ENCODE results near the gene KIRREL3. TPM values are rescaled to one million over a fixed set of nuclear protein-coding genes. Genes with fewer than 3 reads are reported as not detected.

KIRREL3 gene
- total and polyA plus RNA-seq, 7 experiments from 2014 or later, result not detected

DNA sequence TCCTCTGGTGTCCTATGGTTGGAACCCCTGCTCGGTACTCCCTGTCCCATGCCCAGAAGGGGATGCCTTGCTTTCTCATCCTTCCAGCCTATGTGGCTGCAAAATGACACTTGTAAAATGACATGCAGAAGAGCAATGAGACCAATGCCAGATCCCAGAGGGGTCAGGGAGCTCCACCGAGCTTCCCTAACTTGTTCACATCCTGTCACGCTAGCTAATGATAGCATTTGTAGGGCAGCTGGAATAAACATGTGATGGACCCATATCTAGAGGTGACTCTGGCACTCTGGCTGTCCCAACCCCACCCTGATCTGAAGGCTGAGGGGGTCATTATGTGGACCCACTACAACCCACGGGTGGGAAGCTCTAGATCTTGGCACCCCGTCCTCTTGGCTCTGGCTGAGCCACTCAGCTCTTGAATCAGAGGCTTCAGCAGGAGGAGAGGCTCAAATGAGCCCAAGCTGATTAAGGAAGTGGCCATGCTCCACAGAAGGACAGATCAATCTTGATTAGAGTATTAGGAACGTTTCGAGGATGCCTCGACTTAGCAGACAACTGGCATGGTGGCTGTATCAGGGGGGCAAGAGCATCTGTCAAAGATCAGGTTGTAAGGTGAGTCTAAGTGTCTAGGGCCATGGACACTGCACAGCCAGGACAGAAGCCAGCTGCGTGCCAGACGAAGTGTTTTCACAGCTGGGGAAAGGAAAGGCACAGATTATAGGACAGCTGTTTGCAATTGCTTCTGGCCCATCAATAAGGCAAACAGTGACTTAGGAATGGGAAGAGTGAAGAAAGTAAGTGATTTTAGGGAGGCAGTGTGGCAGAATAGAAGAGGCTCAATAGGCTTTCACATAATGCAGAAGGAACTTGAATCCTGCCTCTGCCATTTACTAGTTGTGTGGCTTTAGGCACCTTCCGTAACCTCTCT, 182.8 kb downstream of the KIRREL3 start:
- no peak overlapping the region for H3K27ac Mint-ChIP-seq

GRCh38 chr11:126817096-126817495, 183.5 kb downstream of the KIRREL3 start:
- H3K4me1 ChIP-seq (ENCODE audit: control insufficient read depth in 2 of 2, insufficient read depth in 2 of 2, low read length in 2 of 2), result no peaks in the 10 kb centered on the region
- Mint-ChIP-seq H3K36me3 (no peaks in the 10 kb centered on the region), H3K27ac (no peak overlapping the region), H3K4me1 (peaks cover 0 to 5% (median 0%) of the 10 kb centered on the region in 7 donors), H3K27me3 (peaks cover 0 to 33% (median 5%) of the 10 kb centered on the region in 5 donors), H3K4me3 (no peak overlapping the region), H3K9me3 (peaks cover 0 to 5% (median 0%) of the 10 kb centered on the region in 11 donors)
- no peak overlapping the region for H3K4me3 ChIP-seq (ENCODE audit: low read length)
- POLR2A ChIA-PET, result no interaction called here
- H3K9me3 ChIP-seq (ENCODE audit: control insufficient read depth in 2 of 3, low read length in 3 of 3), result no peaks in the 10 kb centered on the region
- CTCF ChIA-PET, result no interaction called here
- no peak overlapping the region for H3K27ac ChIP-seq (ENCODE audit: low read depth, low read length)
- no peaks in the 10 kb centered on the region for H3K36me3 ChIP-seq (ENCODE audit: control insufficient read depth in 2 of 3, insufficient read depth in 3 of 3, low read length in 3 of 3)
- intact Hi-C loops (cut with micrococcal nuclease), result no loop called here
- no peak for ATAC-seq
- H3K27me3 ChIP-seq (ENCODE audit: control insufficient read depth in 2 of 2, insufficient read depth in 2 of 2, low read length in 2 of 2), result no peaks in the 10 kb centered on the region
- no peak for DNase-seq

More for the DNA sequence above, 182.8 kb downstream of the KIRREL3 start:
- H3K4me3 Mint-ChIP-seq, result no peak overlapping the region
- no peaks in the 10 kb centered on the region for H3K4me1 ChIP-seq (ENCODE audit: control insufficient read depth in 2 of 2, insufficient read depth in 2 of 2, low read length in 2 of 2)
- ChIA-PET CTCF (no interaction called here), POLR2A (no interaction called here)
- H3K27me3 ChIP-seq (ENCODE audit: control insufficient read depth in 2 of 2, insufficient read depth in 2 of 2, low read length in 2 of 2), result no peaks in the 10 kb centered on the region
- peaks cover 0 to 5% (median 0%) of the 10 kb centered on the region in 11 donors for H3K9me3 Mint-ChIP-seq
- no peak for ATAC-seq
- no peaks in the 10 kb centered on the region for H3K9me3 ChIP-seq (ENCODE audit: control insufficient read depth in 2 of 3, low read length in 3 of 3)
- no peak overlapping the region for H3K4me3 ChIP-seq (ENCODE audit: low read length)
- H3K27ac ChIP-seq (ENCODE audit: low read depth, low read length), result no peak overlapping the region
- intact Hi-C loops (cut with micrococcal nuclease), result no loop called here
- H3K36me3 ChIP-seq (ENCODE audit: control insufficient read depth in 2 of 3, insufficient read depth in 3 of 3, low read length in 3 of 3), result no peaks in the 10 kb centered on the region
- DNase-seq, result no peak
- H3K36me3 Mint-ChIP-seq, result no peaks in the 10 kb centered on the region
- H3K27me3 Mint-ChIP-seq, result peaks cover 0 to 31% (median 5%) of the 10 kb centered on the region in 5 donors
- H3K4me1 Mint-ChIP-seq, result peaks cover 0 to 5% (median 0%) of the 10 kb centered on the region in 7 donors

DNA sequence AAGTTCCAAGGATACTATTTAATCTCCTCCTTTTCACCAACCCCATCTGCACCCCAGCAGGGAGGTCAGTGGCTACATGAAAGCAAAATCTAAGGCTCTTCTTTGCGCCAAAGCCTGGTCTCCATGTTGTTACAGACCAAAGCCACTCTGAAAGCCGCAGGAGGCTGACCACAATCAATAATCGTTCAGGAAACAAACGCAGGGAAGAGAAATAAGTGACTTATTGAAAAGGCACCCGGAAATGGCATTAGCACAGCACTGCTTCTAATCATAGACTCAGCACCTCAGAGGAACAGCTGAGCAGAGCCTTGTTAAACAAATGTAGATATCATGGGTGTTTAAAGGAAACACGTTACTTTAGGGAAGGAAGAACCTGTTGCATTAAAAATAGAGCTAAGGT, 183.9 kb downstream of the KIRREL3 start:
- no peak overlapping the region for H3K4me3 ChIP-seq (ENCODE audit: low read length)
- Mint-ChIP-seq H3K36me3 (no peaks in the 10 kb centered on the region), H3K4me3 (no peak overlapping the region), H3K27me3 (peaks cover 0 to 33% (median 5%) of the 10 kb centered on the region in 5 donors), H3K27ac (no peak overlapping the region), H3K9me3 (peaks cover 0 to 5% (median 0%) of the 10 kb centered on the region in 11 donors), H3K4me1 (peaks cover 0 to 5% (median 0%) of the 10 kb centered on the region in 7 donors)
- DNase-seq (no peak), ATAC-seq (no peak)
- no peaks in the 10 kb centered on the region for H3K36me3 ChIP-seq (ENCODE audit: control insufficient read depth in 2 of 3, insufficient read depth in 3 of 3, low read length in 3 of 3)
- H3K9me3 ChIP-seq (ENCODE audit: control insufficient read depth in 2 of 3, low read length in 3 of 3), result no peaks in the 10 kb centered on the region
- ChIA-PET POLR2A (no interaction called here), CTCF (no interaction called here)
- H3K4me1 ChIP-seq (ENCODE audit: control insufficient read depth in 2 of 2, insufficient read depth in 2 of 2, low read length in 2 of 2), result no peaks in the 10 kb centered on the region
- no peaks in the 10 kb centered on the region for H3K27me3 ChIP-seq (ENCODE audit: control insufficient read depth in 2 of 2, insufficient read depth in 2 of 2, low read length in 2 of 2)
- intact Hi-C loops (cut with micrococcal nuclease), result no loop called here
- H3K27ac ChIP-seq (ENCODE audit: low read depth, low read length), result no peak overlapping the region

GRCh38 chr11:126815111-126815510, 185.5 kb downstream of the KIRREL3 start:
- no peak for ATAC-seq
- Mint-ChIP-seq H3K36me3 (no peaks in the 10 kb centered on the region), H3K27me3 (peaks cover 0 to 29% (median 4%) of the 10 kb centered on the region in 5 donors), H3K4me1 (peaks cover 0 to 5% (median 0%) of the 10 kb centered on the region in 7 donors), H3K27ac (no peak overlapping the region), H3K9me3 (peaks cover 0 to 6% (median 0%) of the 10 kb centered on the region in 11 donors), H3K4me3 (no peak overlapping the region)
- POLR2A ChIA-PET, result no interaction called here
- no peak overlapping the region for H3K27ac ChIP-seq (ENCODE audit: low read depth, low read length)
- no peaks in the 10 kb centered on the region for H3K9me3 ChIP-seq (ENCODE audit: control insufficient read depth in 2 of 3, low read length in 3 of 3)
- H3K4me1 ChIP-seq (ENCODE audit: control insufficient read depth in 2 of 2, insufficient read depth in 2 of 2, low read length in 2 of 2), result no peaks in the 10 kb centered on the region
- CTCF ChIA-PET, result no interaction called here
- intact Hi-C loops (cut with micrococcal nuclease), result no loop called here
- DNase-seq, result no peak
- H3K4me3 ChIP-seq (ENCODE audit: low read length), result no peak overlapping the region
- H3K36me3 ChIP-seq (ENCODE audit: control insufficient read depth in 2 of 3, insufficient read depth in 3 of 3, low read length in 3 of 3), result no peaks in the 10 kb centered on the region
- no peaks in the 10 kb centered on the region for H3K27me3 ChIP-seq (ENCODE audit: control insufficient read depth in 2 of 2, insufficient read depth in 2 of 2, low read length in 2 of 2)

- no peaks in the 10 kb centered on the region for H3K4me1 ChIP-seq (ENCODE audit: control insufficient read depth in 2 of 2, insufficient read depth in 2 of 2, low read length in 2 of 2)
- no peak overlapping the region for H3K27ac ChIP-seq (ENCODE audit: low read depth, low read length)
- ATAC-seq (no peak), DNase-seq (no peak)
- ChIA-PET POLR2A (no interaction called here), CTCF (no interaction called here)
- H3K4me3 Mint-ChIP-seq, result no peak overlapping the region
- intact Hi-C loops (cut with micrococcal nuclease), result no loop called here
- no peaks in the 10 kb centered on the region for H3K9me3 ChIP-seq (ENCODE audit: control insufficient read depth in 2 of 3, low read length in 3 of 3)
- H3K9me3 Mint-ChIP-seq, result peaks cover 0 to 6% (median 0%) of the 10 kb centered on the region in 11 donors
- H3K27me3 ChIP-seq (ENCODE audit: control insufficient read depth in 2 of 2, insufficient read depth in 2 of 2, low read length in 2 of 2), result no peaks in the 10 kb centered on the region
- no peaks in the 10 kb centered on the region for H3K36me3 ChIP-seq (ENCODE audit: control insufficient read depth in 2 of 3, insufficient read depth in 3 of 3, low read length in 3 of 3)
- H3K27ac Mint-ChIP-seq, result no peak overlapping the region
- peaks cover 0 to 13% (median 3%) of the 10 kb centered on the region in 5 donors for H3K27me3 Mint-ChIP-seq
- no peak overlapping the region for H3K4me3 ChIP-seq (ENCODE audit: low read length)
- no peaks in the 10 kb centered on the region for H3K4me1 Mint-ChIP-seq
- no peaks in the 10 kb centered on the region for H3K36me3 Mint-ChIP-seq
Observed at GRCh38 chr11:126810776-126811175, 189.8 kb downstream of the KIRREL3 start.

DNA sequence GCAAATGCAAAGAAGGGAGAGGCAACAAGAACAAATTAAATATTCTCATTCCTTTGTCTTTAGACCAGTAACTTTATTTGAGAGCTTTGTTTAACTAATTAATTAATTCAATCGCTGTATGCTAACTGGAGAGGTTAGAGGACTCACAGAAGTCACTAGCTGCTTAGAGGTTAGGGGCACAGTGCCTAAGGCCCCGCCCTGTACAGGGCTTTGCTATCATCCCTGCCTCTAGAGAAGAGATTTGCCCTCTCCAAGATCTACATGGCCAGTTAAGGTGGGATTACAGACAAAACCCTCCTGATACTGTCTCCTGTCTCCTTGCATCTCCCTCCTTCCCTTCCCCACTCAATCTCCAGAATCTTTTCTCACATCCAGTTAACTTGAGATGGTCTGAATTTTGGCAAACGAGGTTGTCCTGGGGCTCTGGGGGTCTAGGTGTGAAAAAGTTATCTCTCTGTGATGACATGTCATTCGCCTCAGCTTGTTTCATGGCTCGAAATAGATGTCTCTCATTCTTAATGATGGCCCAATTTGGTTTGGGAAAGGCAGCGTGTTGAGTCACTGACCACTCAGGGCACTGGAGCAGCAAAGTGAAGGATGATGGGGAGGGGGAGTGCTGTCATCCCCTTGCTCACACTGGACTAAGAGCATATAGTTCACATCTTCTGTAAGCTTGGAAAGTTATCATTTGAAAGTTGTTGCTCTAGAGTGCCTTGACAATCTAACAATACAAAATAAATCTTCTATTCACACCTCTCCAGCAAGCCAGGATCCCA, 190.9 kb downstream of the KIRREL3 start:
- CTCF ChIA-PET, result no interaction called here
- ATAC-seq, result no peak

More for the DNA sequence above, 190.9 kb downstream of the KIRREL3 start:
- Mint-ChIP-seq H3K27me3 (peaks cover 0 to 10% (median 3%) of the 10 kb centered on the region in 5 donors), H3K4me1 (no peaks in the 10 kb centered on the region), H3K27ac (no peak overlapping the region), H3K4me3 (no peak overlapping the region), H3K9me3 (peaks cover 0 to 5% (median 0%) of the 10 kb centered on the region in 11 donors), H3K36me3 (no peaks in the 10 kb centered on the region)
- Histone ChIP-seq H3K27me3 (ENCODE audit: control insufficient read depth in 2 of 2, insufficient read depth in 2 of 2, low read length in 2 of 2) (no peaks in the 10 kb centered on the region), H3K9me3 (ENCODE audit: control insufficient read depth in 2 of 3, low read length in 3 of 3) (no peaks in the 10 kb centered on the region), H3K36me3 (ENCODE audit: control insufficient read depth in 2 of 3, insufficient read depth in 3 of 3, low read length in 3 of 3) (no peaks in the 10 kb centered on the region), H3K4me3 (ENCODE audit: low read length) (no peak overlapping the region), H3K27ac (ENCODE audit: low read depth, low read length) (no peak overlapping the region), H3K4me1 (ENCODE audit: control insufficient read depth in 2 of 2, insufficient read depth in 2 of 2, low read length in 2 of 2) (no peaks in the 10 kb centered on the region)
- POLR2A ChIA-PET, result no interaction called here
- no peak for DNase-seq
- intact Hi-C loops (cut with micrococcal nuclease), result no loop called here
